ENCODE data around the gene ABCA7. TPM values are rescaled to one million over a fixed set of nuclear protein-coding genes. Genes with fewer than 3 reads are reported as not detected.

Gene ABCA7
- total RNA-seq, 1 donor from 2014 or later: 16.3 TPM

GRCh38 chr19:1093811-1094553, 54.1 kb downstream of the ABCA7 start:
- H3K27ac Mint-ChIP-seq (ENCODE audit: unreplicated experiment): peak overlapping the region; percentile 75
- peaks cover 32% of the 10 kb centered on the region for H3K4me1 Mint-ChIP-seq
- no peak for DNase-seq (ENCODE audit: low read depth, low spot score)
- H3K36me3 Mint-ChIP-seq (ENCODE audit: low read depth): no peaks in the 10 kb centered on the region
- no peaks in the 10 kb centered on the region for H3K9me3 Mint-ChIP-seq
- TF ChIP-seq, protein P1, sequence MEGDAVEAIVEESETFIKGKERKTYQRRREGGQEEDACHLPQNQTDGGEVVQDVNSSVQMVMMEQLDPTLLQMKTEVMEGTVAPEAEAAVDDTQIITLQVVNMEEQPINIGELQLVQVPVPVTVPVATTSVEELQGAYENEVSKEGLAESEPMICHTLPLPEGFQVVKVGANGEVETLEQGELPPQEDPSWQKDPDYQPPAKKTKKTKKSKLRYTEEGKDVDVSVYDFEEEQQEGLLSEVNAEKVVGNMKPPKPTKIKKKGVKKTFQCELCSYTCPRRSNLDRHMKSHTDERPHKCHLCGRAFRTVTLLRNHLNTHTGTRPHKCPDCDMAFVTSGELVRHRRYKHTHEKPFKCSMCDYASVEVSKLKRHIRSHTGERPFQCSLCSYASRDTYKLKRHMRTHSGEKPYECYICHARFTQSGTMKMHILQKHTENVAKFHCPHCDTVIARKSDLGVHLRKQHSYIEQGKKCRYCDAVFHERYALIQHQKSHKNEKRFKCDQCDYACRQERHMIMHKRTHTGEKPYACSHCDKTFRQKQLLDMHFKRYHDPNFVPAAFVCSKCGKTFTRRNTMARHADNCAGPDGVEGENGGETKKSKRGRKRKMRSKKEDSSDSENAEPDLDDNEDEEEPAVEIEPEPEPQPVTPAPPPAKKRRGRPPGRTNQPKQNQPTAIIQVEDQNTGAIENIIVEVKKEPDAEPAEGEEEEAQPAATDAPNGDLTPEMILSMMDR (conservative IDR thresholded peaks at IDR 0.05): no peak
- peak overlapping the region; percentile 99 for H3K4me3 Mint-ChIP-seq
- H3K27me3 Mint-ChIP-seq (ENCODE audit: low read depth): no peaks in the 10 kb centered on the region

GRCh38 chr19:1094655-1094977, 54.7 kb downstream of the ABCA7 start:
- DNase-seq (ENCODE audit: low read depth, low spot score): no peak
- TF ChIP-seq, protein P1 (conservative IDR thresholded peaks at IDR 0.05): no peak
- Mint-ChIP-seq H3K4me3 (peak overlapping the region; percentile 99), H3K4me1 (peaks cover 32% of the 10 kb centered on the region), H3K27me3 (ENCODE audit: low read depth) (no peaks in the 10 kb centered on the region), H3K36me3 (ENCODE audit: low read depth) (no peaks in the 10 kb centered on the region), H3K27ac (ENCODE audit: unreplicated experiment) (peak overlapping the region; percentile 75), H3K9me3 (no peaks in the 10 kb centered on the region)

DNA sequence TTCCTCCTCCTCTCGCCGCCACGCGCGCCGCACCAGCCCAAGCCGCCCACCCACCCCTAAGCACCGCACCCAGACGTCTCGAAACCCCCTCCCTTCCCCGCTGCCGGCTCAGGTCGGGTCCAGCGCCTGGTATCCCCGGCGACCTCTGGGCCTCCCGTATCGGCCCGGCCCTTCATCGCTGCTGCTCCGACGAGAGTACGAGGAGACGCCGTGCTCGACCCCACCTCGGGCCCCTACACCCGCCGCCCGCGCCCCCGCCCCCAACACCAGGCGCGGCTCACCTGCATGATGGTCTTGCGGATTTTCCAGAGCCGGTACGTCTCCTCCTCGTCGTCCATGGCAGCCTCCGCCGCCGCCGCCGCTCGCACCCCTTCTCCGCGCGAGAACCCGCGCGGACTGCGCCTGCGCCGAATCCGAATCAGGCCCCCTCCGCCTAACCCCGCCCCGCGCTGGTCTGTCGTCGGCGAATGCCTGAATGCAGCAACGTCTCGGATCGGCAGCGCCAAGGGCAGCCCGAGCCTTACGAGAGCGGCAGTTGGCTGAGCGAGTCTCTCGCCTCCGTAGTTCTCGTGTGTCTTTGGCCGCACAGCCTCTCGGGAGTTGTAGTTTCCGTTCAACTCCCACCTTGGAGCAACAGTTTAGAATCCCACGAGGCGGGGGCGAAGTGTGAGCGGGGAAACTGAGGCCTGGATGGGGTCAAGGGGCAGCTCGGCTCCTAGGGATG, 55.2 kb downstream of the ABCA7 start, which contains the start of gene POLR2E:
Gene POLR2E, minus strand, starts transcription at position 398 of the 724 bp plus-strand sequence. Its CDS starts 60 bp downstream, at position 338.
- H3K27ac Mint-ChIP-seq (ENCODE audit: unreplicated experiment): peak within 1 kb of the TSS; percentile 84
- DNase-seq (ENCODE audit: low read depth, low spot score): peak; percentile 99
- no peaks in the 10 kb centered on the region for H3K36me3 Mint-ChIP-seq (ENCODE audit: low read depth)
- H3K4me1 Mint-ChIP-seq: peaks cover 32% of the 10 kb centered on the region
- H3K27me3 Mint-ChIP-seq (ENCODE audit: low read depth): no peaks in the 10 kb centered on the region
- no peaks in the 10 kb centered on the region for H3K9me3 Mint-ChIP-seq
- H3K4me3 Mint-ChIP-seq: peak within 1 kb of the TSS; percentile 99
- TF ChIP-seq, protein P1 (conservative IDR thresholded peaks at IDR 0.05): no peak

DNA sequence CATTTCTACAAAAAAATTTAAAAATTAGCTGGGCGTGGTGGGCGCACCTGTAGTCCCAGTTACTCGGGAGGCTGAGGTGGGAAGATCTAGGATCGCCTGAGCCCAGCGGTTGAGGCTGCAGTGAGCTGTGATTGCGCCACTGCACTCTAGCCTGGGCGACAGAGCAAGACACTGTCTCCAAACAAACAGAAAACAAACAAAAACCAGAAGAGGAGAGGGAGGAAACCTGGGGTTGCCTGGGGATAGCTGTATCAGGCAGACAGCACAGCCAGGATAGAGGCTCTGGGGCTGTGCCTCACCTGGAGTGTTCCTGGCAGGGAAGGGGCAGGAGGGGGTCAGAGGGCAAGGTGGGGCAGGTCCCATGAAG, 57.9 kb downstream of the ABCA7 start:
- Mint-ChIP-seq H3K4me3 (peak overlapping the region; percentile 10), H3K27me3 (ENCODE audit: low read depth) (no peaks in the 10 kb centered on the region)

GRCh38 chr19:1098177-1099051, 58.5 kb downstream of the ABCA7 start:
- DNase-seq (ENCODE audit: low read depth, low spot score): no peak
- TF ChIP-seq, protein P1 (conservative IDR thresholded peaks at IDR 0.05): no peak
- H3K9me3 Mint-ChIP-seq: no peaks in the 10 kb centered on the region
- H3K4me3 Mint-ChIP-seq: peak overlapping the region; percentile 48
- peak overlapping the region; percentile 93 for H3K27ac Mint-ChIP-seq (ENCODE audit: unreplicated experiment)
- H3K36me3 Mint-ChIP-seq (ENCODE audit: low read depth): no peaks in the 10 kb centered on the region
- H3K27me3 Mint-ChIP-seq (ENCODE audit: low read depth): no peaks in the 10 kb centered on the region
- H3K4me1 Mint-ChIP-seq: peaks cover 41% of the 10 kb centered on the region

More for the DNA sequence above, 57.9 kb downstream of the ABCA7 start:
- no peak for DNase-seq (ENCODE audit: low read depth, low spot score)
- Mint-ChIP-seq H3K9me3 (no peaks in the 10 kb centered on the region), H3K4me1 (peaks cover 40% of the 10 kb centered on the region), H3K36me3 (ENCODE audit: low read depth) (no peaks in the 10 kb centered on the region), H3K27ac (ENCODE audit: unreplicated experiment) (peak overlapping the region; percentile 92)
- TF ChIP-seq, protein P1 (conservative IDR thresholded peaks at IDR 0.05): no peak

All from neural crest cell (in vitro differentiated cells).